Smooth muscle cell (in vitro differentiated cells): ENCODE data around the gene HOMEZ. TPM values are rescaled to one million over a fixed set of nuclear protein-coding genes. Genes with fewer than 3 reads are reported as not detected.

Experiments used
- DNase-seq: peaks from one replicate; lab custom pipeline; 2025; ENCODE audit not compliant: unreplicated experiment; lab: John Stamatoyannopoulos, UW
- H2AFZ ChIP-seq: fragments of 200-600 bp; sonication (generic); 2 replicates; pipeline ENCODE4 v1.6.0; 2016; ENCODE audit warnings: antibody characterized with exemption, low read depth, mild to moderate bottlenecking
- H3F3A ChIP-seq: fragments of 200-600 bp; sonication (generic); 2 replicates; pipeline ENCODE4 v1.6.0; 2017; ENCODE audit warnings: antibody characterized with exemption, low read depth
- H3K27ac ChIP-seq: fragments of 200-600 bp; sonication (generic); 2 replicates; pipeline ENCODE4 v1.5.1; 2016; ENCODE audit warnings: low read depth, mild to moderate bottlenecking
- H3K27me3 ChIP-seq: fragments of 200-600 bp; sonication (generic); 2 replicates; pipeline ENCODE4 v1.6.1; 2016; ENCODE audit warnings: low read depth, mild to moderate bottlenecking
- H3K36me3 ChIP-seq: fragments of 200-600 bp; sonication (generic); 2 replicates; pipeline ENCODE4 v1.5.1; 2016; ENCODE audit warnings: low read depth
- H3K4me1 ChIP-seq: fragments of 200-600 bp; sonication (generic); 2 replicates; pipeline ENCODE4 v1.5.1; 2016; ENCODE audit warnings: low read depth
- H3K4me2 ChIP-seq: fragments of 200-600 bp; sonication (generic); 2 replicates; pipeline ENCODE4 v1.6.0; 2016; ENCODE audit warnings: mild to moderate bottlenecking
- H3K4me3 ChIP-seq: fragments of 200-600 bp; sonication (generic); 2 replicates; pipeline ENCODE4 v1.5.1; 2016; ENCODE audit warnings: mild to moderate bottlenecking
- H3K79me2 ChIP-seq: fragments of 200-600 bp; sonication (generic); 2 replicates; pipeline ENCODE4 v1.6.0; 2016; ENCODE audit warnings: low read depth, mild to moderate bottlenecking
- H3K9ac ChIP-seq: fragments of 200-600 bp; sonication (generic); 2 replicates; pipeline ENCODE4 v1.6.0; 2016; ENCODE audit warnings: low read depth
- H3K9me3 ChIP-seq: fragments of 200-600 bp; sonication (generic); replicated peaks from 2 replicates; pipeline ENCODE4 v1.5.1; 2016; ENCODE audit warnings: low read depth
- H4K20me1 ChIP-seq: fragments of 200-600 bp; sonication (generic); 2 replicates; pipeline ENCODE4 v1.6.0; 2016; ENCODE audit warnings: low read depth
- CTCF ChIP-seq: fragments of 200-600 bp; sonication (generic); IDR thresholded peaks from 2 replicates; pipeline ENCODE4 v1.5.1; 2017; ENCODE audit warnings: borderline replicate concordance, mild to moderate bottlenecking, antibody characterized with exemption; ENCODE audit not compliant: insufficient read depth, poor library complexity, severe bottlenecking
- WGBS: methylation state at CpG from one replicate; pipeline ENCODE4 v1.1.7; 2016; ENCODE audit warnings: low lambda C conversion rate; 5-methylcytosine and 5-hydroxymethylcytosine counted together
- polyA plus RNA-seq: library from polyadenylated mRNA; unstranded; fragments of >200 nt; fragmentation: Nextera tagmentation; extraction: Ambion mirVana; gene quantifications from 2 replicates; pipeline ENCODE4 v1.2.1, GENCODE V29; 2016
- total RNA-seq: library from RNA; depleted of rRNA; stranded (reverse); fragments of >200 nt; gene quantifications from 2 replicates; pipeline ENCODE4 v1.2.3, GENCODE V29; 2014

The HOMEZ gene
- total and polyA plus RNA-seq, 2 experiments from 2014 or later, result 4.9 to 5.4 TPM

GRCh38 chr14:23307146-23307530 lies 21.2 kb upstream of the HOMEZ start:
- Histone ChIP-seq H3K27ac (peak overlapping the region; percentile 77), H3K27me3 (no peaks in the 10 kb centered on the region), H3K4me1 (peaks cover 20% of the 10 kb centered on the region), H3F3A (peaks cover 14% of the 10 kb centered on the region), H3K4me3 (peak overlapping the region; percentile 98), H4K20me1 (peaks cover 43% of the 10 kb centered on the region), H2AFZ (peak overlapping the region; percentile 81), H3K9ac (peak overlapping the region; percentile 92), H3K79me2 (peaks cover 56% of the 10 kb centered on the region), H3K4me2 (peak overlapping the region; percentile 99), H3K36me3 (no peaks in the 10 kb centered on the region), H3K9me3 (no peaks in the 10 kb centered on the region)
- DNase-seq, result no peak
- WGBS, result 23% methylated on average over 5 of the region's 5 CpGs
- TF ChIP-seq CTCF, result no peak

- peak within 1 kb of the TSS; percentile 98 for H3K4me3 ChIP-seq
- H3K4me2 ChIP-seq, result peak within 1 kb of the TSS; percentile 99
- H4K20me1 ChIP-seq, result peaks cover 37% of the 10 kb centered on the region
- H3K27ac ChIP-seq, result peak within 1 kb of the TSS; percentile 77
- peak within 1 kb of the TSS; percentile 92 for H3K9ac ChIP-seq
- H3K79me2 ChIP-seq, result peaks cover 51% of the 10 kb centered on the region
- TF ChIP-seq CTCF, result no peak
- H3K9me3 ChIP-seq, result no peaks in the 10 kb centered on the region
- H2AFZ ChIP-seq, result peak within 1 kb of the TSS; percentile 81
- DNase-seq, result peak; percentile 71
- no peaks in the 10 kb centered on the region for H3K27me3 ChIP-seq
- H3F3A ChIP-seq, result peaks cover 16% of the 10 kb centered on the region
- peaks cover 20% of the 10 kb centered on the region for H3K4me1 ChIP-seq
- WGBS, result 3% methylated on average over 12 of the region's 24 CpGs
- H3K36me3 ChIP-seq, result no peaks in the 10 kb centered on the region
Observed at GRCh38 chr14:23306412-23307145, 20.6 kb upstream of the HOMEZ start, which contains the start of gene BCL2L2. BCL2L2 (plus strand) TSS chr14:23306833; CDS start chr14:23307768, 935 bp downstream.

GRCh38 chr14:23302290-23303225 lies 16.6 kb upstream of the HOMEZ start, which contains the start of gene PPP1R3E:
PPP1R3E (minus strand) TSS chr14:23302859; CDS start chr14:23302576, 283 bp downstream.
- H3K27me3 ChIP-seq, result no peaks in the 10 kb centered on the region
- H3K4me1 ChIP-seq, result peaks cover 16% of the 10 kb centered on the region
- WGBS, result 4% methylated on average over 73 of the region's 81 CpGs
- peaks cover 11% of the 10 kb centered on the region for H3K79me2 ChIP-seq
- no peaks in the 10 kb centered on the region for H3K36me3 ChIP-seq
- peak within 1 kb of the TSS; percentile 64 for H3K9ac ChIP-seq
- H2AFZ ChIP-seq, result peak within 1 kb of the TSS; percentile 98
- peak within 1 kb of the TSS; percentile 72 for H3K4me3 ChIP-seq
- H3K4me2 ChIP-seq, result peak within 1 kb of the TSS; percentile 97
- no peaks in the 10 kb centered on the region for H3K9me3 ChIP-seq
- H3F3A ChIP-seq, result peaks cover 16% of the 10 kb centered on the region
- DNase-seq, result peak; percentile 58
- no peak for TF ChIP-seq CTCF
- H3K27ac ChIP-seq, result peak within 1 kb of the TSS; percentile 68
- H4K20me1 ChIP-seq, result peaks cover under 1% of the 10 kb centered on the region
